NCI-H1417 (cell line): ENCODE results near the gene DHX29.
"Not testable (repeated sequence)": the region's sequence is repeated elsewhere in the genome, so short reads cannot be mapped to it uniquely, and the experiment has no call there.

ENCODE experiments used
- DNase-seq, 3 experiments: peaks; one replicate each; lab custom pipeline; 2025; lab: John Stamatoyannopoulos, UW

The DHX29 gene, protein sequence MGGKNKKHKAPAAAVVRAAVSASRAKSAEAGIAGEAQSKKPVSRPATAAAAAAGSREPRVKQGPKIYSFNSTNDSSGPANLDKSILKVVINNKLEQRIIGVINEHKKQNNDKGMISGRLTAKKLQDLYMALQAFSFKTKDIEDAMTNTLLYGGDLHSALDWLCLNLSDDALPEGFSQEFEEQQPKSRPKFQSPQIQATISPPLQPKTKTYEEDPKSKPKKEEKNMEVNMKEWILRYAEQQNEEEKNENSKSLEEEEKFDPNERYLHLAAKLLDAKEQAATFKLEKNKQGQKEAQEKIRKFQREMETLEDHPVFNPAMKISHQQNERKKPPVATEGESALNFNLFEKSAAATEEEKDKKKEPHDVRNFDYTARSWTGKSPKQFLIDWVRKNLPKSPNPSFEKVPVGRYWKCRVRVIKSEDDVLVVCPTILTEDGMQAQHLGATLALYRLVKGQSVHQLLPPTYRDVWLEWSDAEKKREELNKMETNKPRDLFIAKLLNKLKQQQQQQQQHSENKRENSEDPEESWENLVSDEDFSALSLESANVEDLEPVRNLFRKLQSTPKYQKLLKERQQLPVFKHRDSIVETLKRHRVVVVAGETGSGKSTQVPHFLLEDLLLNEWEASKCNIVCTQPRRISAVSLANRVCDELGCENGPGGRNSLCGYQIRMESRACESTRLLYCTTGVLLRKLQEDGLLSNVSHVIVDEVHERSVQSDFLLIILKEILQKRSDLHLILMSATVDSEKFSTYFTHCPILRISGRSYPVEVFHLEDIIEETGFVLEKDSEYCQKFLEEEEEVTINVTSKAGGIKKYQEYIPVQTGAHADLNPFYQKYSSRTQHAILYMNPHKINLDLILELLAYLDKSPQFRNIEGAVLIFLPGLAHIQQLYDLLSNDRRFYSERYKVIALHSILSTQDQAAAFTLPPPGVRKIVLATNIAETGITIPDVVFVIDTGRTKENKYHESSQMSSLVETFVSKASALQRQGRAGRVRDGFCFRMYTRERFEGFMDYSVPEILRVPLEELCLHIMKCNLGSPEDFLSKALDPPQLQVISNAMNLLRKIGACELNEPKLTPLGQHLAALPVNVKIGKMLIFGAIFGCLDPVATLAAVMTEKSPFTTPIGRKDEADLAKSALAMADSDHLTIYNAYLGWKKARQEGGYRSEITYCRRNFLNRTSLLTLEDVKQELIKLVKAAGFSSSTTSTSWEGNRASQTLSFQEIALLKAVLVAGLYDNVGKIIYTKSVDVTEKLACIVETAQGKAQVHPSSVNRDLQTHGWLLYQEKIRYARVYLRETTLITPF (N-terminal part only)

DNA sequence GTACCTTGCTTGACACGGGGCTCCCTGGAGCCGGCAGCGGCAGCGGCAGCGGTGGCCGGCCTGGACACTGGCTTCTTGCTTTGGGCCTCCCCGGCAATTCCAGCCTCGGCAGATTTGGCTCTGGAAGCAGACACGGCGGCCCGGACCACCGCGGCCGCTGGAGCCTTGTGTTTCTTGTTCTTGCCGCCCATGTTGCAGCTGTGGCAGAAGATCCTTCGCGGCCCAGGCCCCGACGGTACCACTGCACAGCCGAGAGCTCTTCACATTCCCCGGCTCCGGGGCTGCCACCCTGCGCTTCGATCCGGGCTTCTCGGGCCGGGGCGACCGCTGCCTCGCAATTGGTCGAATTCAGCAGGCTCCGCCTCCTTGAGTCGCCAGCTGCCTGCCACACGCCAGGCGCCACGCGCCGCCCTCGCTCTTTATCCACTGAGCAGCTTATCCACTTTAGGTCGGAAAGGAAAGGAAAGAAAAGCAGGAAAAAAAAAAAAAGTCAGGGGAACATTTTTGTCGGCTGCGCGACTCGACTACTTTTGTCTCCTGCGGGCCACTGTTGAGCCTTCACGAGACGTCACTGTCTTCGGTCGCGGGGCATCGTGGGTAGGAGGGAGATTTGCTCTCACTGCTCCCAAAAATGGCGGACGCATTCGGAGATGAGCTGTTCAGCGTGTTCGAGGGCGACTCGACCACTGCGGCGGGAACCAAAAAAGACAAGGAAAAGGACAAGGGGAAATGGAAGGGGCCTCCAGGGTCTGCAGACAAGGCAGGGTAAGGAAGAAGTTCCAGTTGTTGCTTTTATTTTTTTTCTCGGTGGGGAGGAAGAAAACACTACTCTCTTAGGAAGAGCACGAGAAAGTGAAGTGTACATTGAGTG, at the start of gene DHX29, which contains the start of gene MTREX:
Gene DHX29, minus strand, starts transcription at position 312 of the 871 bp plus-strand sequence. Its CDS starts 121 bp downstream, at position 191.
Gene MTREX, plus strand, starts transcription at position 607 of the 871 bp plus-strand sequence. Its CDS starts 25 bp downstream, at position 632.
- peak; percentile 93 to 98 (median 96) for DNase-seq

DNA sequence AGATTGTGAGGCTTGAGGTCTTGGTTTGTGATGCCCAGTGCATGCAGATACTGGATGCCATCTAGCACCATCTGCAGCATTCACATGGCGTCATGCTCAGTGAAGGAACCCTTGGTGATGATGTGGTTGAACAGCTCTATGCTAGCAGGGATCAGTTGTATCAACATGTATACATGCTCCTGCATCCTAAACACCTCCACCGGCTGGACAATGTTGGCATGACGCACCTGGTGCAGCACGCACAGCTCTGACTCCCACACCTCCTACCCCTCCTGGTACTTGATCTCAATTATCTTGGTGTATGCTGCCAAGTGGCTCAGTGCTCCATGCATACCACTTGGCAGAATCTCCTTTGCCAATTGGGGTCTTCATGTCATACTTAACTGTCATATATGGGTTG, 49.4 kb upstream of the DHX29 start:
- no peak for DNase-seq

DNA sequence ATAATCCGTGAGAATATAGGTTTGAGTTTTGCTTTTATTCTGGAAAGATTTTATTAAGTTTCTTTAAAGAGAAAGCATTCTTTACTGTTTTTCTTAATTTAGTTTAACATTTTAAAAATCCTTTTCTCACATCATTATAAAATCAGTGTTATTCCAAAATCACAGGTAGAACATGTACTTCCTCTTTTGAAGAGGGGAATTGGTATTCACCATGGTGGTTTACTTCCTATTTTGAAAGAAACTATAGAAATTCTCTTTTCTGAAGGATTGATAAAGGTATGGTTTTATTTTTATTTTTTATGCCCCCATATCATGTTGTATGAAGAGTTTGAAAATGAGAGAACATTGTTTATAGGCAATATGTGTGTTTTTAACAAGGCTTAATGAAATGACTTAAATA, 43.3 kb upstream of the DHX29 start:
- DNase-seq, result no peak

DNA sequence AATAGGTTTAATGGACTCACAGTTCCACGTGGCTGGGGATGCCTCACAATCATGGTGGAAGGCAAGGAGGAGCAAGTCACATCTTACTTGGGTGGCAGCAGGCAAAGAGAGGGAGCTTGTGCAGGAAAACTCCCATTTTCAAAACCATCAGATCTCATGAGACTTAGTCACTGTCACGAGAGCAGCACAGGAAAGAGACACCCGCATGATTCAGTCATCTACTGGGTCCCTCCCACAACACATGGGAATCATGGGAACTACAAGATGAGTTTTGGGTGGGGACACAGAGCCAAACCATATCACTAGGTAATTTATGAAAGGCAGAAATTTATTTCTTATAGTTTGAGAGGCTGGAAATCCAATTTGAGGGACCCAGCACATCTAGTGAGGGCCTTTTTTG, 40.3 kb upstream of the DHX29 start:
- DNase-seq, result no peak

DNA sequence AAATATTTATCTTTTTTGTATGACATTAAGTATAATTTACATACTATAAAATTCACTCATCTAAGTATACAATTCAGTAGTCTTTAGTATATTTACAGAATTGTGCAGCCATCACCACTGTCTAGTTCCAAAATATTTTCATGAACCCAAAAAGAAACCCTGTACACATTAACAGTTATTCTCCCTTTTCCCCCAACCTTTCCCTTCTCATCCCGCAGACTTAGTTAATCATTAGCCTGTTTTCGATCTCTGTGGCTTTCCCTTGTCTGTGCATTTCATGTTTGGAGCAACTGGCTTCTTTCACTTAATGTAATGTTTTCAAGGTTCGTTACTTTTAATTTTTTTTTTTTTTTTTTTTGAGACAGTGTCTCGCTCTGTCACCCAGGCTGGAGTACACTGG, 37.8 kb upstream of the DHX29 start:
- no peak for DNase-seq

DNA sequence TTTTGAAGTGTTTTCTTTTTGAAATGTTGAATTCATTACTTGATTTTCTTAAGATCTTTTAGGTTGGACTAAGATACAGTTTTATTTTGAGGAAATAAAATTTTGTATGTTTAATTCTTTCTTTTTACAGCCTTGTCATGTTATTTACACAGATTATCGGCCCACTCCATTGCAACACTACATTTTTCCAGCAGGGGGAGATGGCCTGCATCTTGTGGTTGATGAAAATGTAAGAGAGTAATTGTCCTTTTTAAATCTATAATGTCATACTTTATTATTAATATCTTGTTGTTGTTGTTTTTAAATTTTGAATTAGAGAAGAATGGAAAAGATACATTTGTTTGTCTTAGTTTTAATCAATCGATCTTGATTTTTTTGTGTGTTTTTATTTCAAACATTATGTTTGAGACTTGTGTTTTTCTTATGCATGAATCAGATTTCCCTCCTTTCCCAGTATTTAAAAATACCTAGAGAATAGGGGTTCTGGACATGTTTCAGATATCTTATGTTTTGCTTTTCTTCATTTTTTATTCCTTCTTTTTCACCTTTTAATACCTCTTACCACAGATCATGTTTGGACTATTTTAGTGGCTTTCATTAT, 37.0 kb upstream of the DHX29 start:
- DNase-seq, result peak; percentile 1 to 65 (median 60)

DNA sequence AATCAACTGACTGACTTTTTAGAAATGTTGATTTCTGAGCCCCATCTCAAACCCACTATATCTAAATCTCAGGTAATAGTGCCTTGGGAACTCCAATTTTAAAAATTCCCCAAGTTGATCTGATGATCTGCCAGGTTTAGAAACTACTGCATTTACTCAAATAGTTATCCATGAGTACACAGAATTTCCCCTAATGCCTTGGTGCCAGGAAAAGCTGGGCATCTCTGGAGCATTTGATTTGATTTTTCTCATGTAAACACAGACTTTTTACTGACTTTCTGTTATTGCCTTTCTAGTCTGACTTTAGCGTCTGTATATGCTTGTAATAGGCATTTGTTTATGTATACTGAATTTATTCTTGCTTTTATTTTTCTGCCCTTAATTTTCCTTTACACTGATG, 36.1 kb upstream of the DHX29 start:
- DNase-seq, result no peak

DNA sequence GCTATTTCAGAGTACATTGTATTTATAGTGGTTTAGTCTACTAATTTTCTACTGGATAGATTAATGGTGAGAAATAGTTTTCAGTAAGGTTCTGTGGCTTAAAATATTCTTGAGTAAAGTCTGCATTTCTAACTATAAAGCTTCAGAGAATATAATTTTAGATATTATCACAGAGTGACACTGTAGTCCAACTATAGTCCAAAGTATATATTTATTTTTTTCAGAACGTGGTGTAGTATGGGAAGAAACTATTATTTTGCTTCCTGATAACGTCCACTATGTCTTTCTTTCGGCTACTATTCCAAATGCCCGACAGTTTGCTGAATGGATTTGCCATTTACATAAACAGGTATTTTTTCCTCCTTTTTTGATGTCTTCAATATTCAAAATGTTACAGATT, 35.6 kb upstream of the DHX29 start:
- DNase-seq, result no peak

DNA sequence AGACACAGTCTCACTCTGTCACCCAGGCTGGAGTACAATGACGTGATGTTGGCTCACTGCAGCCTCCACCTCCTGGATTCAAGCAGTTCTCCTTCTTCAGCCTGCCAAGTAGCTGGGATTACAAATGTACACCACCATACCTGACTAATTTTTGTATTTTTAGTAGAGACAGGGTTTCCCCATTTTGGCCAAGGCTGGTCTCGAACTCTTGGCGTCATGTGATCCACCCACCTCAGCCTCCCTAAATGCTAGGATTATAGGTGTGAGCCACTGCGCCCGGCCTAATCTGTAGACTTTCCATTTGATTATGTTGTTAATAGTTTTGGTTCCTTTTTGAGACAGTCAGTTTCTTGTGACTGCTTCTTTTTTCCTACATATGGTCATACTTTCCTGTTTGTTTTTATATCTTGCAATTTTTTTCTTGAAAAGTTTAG, 31.3 kb upstream of the DHX29 start:
- DNase-seq, result no peak

DNA sequence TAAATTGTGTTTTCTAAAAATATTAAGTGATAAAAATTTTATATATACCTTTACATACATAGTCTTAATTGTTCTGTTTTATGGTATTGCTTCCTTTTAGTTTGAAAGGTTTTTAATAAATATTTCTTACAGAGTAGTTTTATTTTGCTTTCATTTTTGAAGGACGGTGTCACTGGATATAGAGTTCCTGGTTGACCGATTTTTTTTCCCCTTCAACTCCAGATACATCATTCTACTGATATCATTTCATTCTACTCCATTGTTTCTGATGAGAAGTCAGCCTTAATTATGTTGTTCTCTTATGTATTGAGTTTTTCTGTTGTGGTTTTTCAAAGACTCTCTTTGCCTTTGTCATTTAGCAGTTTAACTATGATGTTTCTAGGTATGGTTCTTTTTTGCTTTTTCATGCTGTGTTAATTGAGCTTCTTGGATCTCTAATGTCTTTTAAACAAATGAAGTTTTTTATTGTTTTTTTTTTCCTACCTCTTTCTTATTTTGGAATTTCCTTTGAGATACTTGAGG, 30.7 kb upstream of the DHX29 start:
- no peak for DNase-seq

DNA sequence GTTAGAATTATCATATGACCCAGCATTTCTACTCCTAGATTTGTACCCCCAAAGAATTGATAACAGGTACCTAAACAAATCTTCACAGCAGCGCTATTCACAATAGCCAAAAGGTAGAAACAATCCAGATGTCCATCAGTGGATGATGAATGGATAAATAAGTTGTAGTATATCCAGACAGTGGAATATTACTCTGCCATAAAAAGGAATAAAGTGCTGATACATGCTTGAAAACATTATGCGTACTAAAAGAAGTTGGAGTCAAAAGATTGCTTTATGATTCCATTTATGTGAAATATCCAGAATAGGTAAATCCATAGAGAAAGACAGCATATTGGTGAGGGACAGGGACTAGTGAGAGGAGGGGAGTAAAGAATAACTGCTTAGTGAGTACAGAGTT, 26.3 kb upstream of the DHX29 start:
- no peak for DNase-seq

DNA sequence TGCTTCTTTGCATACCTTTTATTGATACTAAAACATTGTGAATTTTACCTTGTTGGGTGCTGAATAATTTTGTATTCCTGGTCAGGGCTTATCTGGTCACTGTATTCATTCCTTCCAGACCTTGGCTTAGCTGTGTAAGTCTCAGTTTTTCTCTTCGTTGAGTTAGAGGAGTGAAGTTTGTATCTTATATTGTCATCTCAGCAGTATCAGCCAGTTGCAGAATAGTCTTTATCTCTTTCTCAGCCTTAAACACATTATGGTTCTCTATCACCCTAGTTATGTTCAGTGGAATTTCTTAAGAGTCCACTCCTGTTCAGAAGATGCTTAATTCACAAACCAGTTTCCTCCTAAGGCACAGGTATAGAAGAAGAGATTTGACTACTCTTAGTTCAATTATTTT, 25.5 kb upstream of the DHX29 start:
- no peak for DNase-seq

DNA sequence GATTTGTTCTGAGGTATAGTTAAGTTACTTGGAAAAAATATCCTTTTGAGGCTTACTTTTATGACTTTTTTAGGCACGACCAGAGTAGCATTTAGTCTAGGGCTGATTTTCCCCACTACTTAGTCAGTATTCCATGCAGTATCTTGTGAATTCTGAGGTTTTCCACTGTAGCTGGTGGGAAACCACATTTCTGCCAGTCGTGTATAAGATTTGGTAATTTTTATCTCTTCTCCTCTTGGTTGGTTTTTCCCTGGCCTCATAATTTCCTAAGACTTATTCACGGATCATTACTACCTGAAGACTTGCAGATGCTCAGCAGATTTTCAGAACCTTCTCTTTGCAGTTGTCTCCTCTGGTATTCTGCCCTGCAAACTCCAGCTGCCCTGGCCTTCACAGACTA, 23.8 kb upstream of the DHX29 start:
- no peak for DNase-seq

DNA sequence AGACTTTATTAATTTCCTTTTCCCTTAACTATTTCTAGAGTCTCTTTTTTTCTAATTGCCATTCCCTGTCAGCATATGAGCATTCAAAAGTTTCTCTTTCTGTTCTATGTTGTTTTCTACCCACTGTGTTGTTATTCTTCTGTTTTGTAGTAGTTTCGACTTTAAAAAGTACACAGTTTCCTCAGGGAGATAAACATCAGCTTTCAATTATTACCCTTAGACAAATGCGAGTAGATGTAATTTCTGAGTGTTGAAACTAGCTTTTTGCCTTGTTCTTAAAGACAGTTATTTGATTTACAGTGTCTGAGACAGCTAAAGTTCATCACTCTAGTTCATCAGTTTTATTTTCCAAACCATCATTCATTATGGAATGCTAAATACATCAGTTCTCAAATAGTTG, 19.8 kb upstream of the DHX29 start:
- no peak for DNase-seq

DNA sequence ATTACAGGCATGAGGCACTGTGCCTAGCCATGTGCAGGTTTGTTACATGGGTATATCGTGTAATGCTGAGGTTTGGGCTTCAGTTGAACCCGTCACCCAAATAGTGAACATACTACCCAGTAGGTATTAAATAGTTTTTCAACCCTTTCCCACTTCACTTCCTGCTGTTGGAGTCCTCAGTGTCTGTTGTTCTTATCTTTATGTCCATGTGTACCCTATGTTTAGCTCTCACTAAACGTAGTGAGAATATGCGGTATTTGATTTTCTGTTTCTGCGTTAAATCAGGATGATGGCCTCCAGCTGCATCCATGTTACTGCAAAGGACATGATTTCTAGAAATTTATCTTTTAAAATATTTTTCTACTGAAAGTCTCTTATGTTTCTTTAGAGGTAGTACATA, 18.1 kb upstream of the DHX29 start:
- DNase-seq, result no peak

DNA sequence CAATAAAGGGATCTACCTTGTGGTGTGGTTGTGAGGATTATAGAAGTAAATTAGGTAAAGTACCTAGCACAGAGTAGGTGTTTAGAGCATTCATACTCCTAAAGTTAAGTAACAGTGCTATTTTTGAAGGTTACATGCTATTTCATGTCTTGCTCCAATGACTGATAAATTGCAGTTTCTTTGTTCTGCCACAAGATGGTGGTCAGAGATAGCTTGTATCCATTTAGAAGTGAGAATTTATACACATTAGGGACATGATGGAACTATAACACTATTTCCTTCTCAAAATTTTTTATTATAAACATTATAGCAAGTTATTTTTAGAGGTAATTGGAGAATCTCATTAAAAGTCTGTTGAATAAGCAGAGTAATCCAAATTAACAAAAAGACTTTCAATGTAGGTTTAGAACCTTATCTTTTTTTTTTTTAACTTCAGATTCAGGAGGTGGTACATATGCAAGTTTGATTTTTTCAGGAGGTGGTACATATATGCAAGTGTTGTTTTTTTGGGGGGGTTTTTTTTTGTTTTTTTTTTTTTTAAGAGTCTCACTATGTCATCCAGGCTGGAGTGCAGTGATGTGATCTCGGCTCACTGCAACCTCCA, 17.4 kb upstream of the DHX29 start:
- DNase-seq, result peak; percentile 1 to 46 (median 7)

DNA sequence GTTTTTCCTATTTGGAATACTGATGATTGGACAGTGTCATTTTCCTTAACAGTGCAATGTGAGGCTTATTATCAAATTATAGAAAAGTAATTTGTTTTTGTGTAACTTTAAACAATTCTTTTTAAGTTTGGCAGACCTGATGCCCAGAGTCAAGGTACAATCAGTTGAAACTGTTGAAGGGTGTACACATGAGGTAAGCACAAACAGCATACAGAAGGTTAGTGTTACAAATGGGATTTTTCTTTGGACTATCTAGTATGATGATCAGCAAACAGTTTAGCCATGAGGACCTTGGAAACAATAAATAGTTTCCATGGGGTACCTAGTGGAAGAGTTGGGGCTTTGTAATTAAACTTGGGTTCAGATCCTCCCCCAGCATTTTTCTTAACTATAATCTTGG, 16.5 kb upstream of the DHX29 start:
- no peak for DNase-seq

DNA sequence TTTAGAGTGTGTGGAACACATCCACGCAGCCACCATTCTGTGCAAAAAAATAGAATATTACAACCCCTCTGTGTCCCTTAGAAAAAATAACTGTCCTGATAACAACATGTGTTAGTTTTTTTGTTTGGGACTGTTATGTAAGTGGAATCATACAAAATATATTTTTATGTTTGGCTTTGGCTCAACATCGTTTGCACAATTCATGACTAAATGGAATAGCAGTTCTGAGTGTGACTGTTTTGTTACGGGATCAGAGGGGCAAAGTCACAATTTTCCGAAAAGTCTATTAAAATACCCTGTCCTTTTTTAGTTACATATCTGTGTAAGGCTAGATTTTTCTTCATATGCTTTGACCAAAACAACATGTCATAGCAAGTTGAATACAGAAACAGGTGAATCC, 13.1 kb upstream of the DHX29 start:
- no peak for DNase-seq

DNA sequence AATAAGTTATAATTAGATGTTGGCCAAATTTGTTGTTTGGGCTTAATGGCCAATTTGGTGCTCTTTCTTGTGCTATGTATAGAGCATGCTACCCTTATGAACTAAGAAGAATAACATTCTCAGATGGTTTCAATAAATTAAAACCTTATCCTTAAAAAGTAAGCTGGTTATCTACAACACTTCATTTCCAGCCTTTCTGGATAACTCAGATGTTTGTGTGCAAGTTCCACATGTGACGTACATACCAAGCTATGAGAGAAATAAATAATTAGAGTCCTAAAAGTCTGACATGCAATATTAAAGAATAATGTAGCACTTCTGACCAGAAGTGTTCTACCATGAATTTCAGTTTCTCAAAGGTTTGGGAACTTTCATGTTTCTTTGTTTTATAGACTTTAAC, 12.0 kb upstream of the DHX29 start:
- DNase-seq, result no peak

DNA sequence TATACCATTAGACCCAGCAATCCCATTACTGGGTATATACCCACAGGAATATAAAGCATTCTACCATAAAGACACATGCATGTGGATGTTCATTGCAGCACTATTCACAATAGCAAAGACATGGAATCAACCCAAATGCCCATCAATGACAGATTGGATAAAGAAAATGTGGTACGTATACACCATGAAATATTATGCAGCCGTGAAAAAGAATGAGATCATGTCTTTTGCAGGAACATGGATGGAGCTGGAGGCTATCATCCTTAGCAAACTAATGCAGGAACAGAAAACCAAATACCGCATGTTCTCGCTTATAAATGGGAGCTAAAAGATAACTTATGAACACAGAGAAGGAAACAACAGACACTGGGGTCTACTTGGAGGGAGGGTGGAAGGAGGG, 10.7 kb upstream of the DHX29 start:
- not testable (repeated sequence) for DNase-seq
